ENCODE data around the gene ZDHHC17.

The ZDHHC17 gene

GRCh38 chr12:76879710-76880518 lies 116.0 kb downstream of the ZDHHC17 start:
- no peak overlapping the region for H3K4me3 ChIP-seq (ENCODE audit: low read depth, low read length)

GRCh38 chr12:76880519-76881023 lies 116.7 kb downstream of the ZDHHC17 start:
- TF ChIP-seq MYC (IDR thresholded peaks at IDR 0.05; ENCODE audit: low read depth, low read length) (no peak), CTCF (IDR thresholded peaks at IDR 0.05; ENCODE audit: low read depth, low read length) (no peak), POLR2A (IDR thresholded peaks at IDR 0.05; ENCODE audit: extremely low read depth, insufficient read length) (no peak), MAX (IDR thresholded peaks at IDR 0.05; ENCODE audit: low read depth, low read length) (no peak)
- no peak overlapping the region for H3K4me3 ChIP-seq (ENCODE audit: low read depth, low read length)
- no peak for DNase-seq (ENCODE audit: low read depth)

More at GRCh38 chr12:76879710-76880518, 116.0 kb downstream of the ZDHHC17 start:
- TF ChIP-seq MAX (IDR thresholded peaks at IDR 0.05; ENCODE audit: low read depth, low read length) = no peak
- DNase-seq (ENCODE audit: low read depth) = no peak

- TF ChIP-seq POLR2A (IDR thresholded peaks at IDR 0.05; ENCODE audit: extremely low read depth, insufficient read length) (no peak), MAX (IDR thresholded peaks at IDR 0.05; ENCODE audit: low read depth, low read length) (no peak), MYC (IDR thresholded peaks at IDR 0.05; ENCODE audit: low read depth, low read length) (no peak), CTCF (IDR thresholded peaks at IDR 0.05; ENCODE audit: low read depth, low read length) (no peak)
- no peak overlapping the region for H3K4me3 ChIP-seq (ENCODE audit: low read depth, low read length)
- DNase-seq (ENCODE audit: low read depth) = no peak
These were observed 117.2 kb downstream of the ZDHHC17 start for GRCh38 chr12:76881142-76881541.

DNA sequence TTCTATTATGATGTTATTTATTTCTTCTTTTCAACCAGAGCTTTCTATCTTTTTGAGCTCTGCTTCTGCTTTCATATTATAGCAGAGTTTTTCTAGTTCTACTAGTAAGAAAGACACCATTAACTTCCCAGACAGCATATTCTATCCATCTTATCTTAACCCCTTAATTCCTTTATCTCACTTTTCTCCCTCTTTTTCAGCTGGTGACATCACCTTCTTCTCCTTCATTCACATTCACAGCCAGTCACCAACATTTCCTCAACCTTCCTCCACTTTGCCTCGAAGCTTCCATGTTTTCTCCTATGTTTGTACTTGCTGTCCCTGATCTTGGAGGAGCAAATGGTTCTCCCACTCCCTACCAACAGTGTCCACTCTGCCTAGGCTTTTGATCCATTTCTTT lies 118.5 kb downstream of the ZDHHC17 start:
- TF ChIP-seq MYC (IDR thresholded peaks at IDR 0.05; ENCODE audit: low read depth, low read length) (no peak), CTCF (IDR thresholded peaks at IDR 0.05; ENCODE audit: low read depth, low read length) (no peak), MAX (IDR thresholded peaks at IDR 0.05; ENCODE audit: low read depth, low read length) (no peak), POLR2A (IDR thresholded peaks at IDR 0.05; ENCODE audit: extremely low read depth, insufficient read length) (no peak)
- H3K4me3 ChIP-seq (ENCODE audit: low read depth, low read length) = no peak overlapping the region
- no peak for DNase-seq (ENCODE audit: low read depth)

DNA sequence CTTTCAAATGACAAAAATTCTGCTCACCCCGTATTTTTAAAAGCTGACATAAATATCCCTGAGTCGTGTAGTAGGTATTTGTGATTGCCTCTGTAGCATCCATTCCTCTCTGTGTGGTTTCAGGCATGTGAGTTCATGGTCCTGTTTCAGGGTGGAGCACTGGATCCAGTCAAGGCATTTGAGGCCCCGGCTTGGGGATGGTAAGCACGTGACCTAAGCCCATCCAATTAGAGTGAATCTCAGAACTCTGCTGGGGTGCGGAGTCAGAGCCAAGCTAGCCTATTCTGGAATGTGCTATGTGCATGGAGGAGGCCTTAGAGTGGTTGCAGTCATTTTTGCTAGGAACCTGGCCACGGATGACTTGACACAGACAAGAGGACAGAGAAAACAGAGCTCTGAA lies 119.2 kb downstream of the ZDHHC17 start:
- H3K4me3 ChIP-seq (ENCODE audit: low read depth, low read length) = no peak overlapping the region
- TF ChIP-seq MAX (IDR thresholded peaks at IDR 0.05; ENCODE audit: low read depth, low read length) = no peak
- no peak for TF ChIP-seq MYC (IDR thresholded peaks at IDR 0.05; ENCODE audit: low read depth, low read length)
- TF ChIP-seq POLR2A (IDR thresholded peaks at IDR 0.05; ENCODE audit: extremely low read depth, insufficient read length) = no peak
- no peak for DNase-seq (ENCODE audit: low read depth)

- DNase-seq (ENCODE audit: low read depth) = no peak
- H3K4me3 ChIP-seq (ENCODE audit: low read depth, low read length) = no peak overlapping the region
- TF ChIP-seq POLR2A (IDR thresholded peaks at IDR 0.05; ENCODE audit: extremely low read depth, insufficient read length) (no peak), CTCF (IDR thresholded peaks at IDR 0.05; ENCODE audit: low read depth, low read length) (no peak), MAX (IDR thresholded peaks at IDR 0.05; ENCODE audit: low read depth, low read length) (no peak), MYC (IDR thresholded peaks at IDR 0.05; ENCODE audit: low read depth, low read length) (no peak)
These were observed 119.9 kb downstream of the ZDHHC17 start for GRCh38 chr12:76883811-76884210.
